Right lung (tissue), 10 donors: ENCODE data around the gene DNAJC6. TPM values are rescaled to one million over a fixed set of nuclear protein-coding genes. Genes with fewer than 3 reads are reported as not detected.
"Not testable (repeated sequence)": the region's sequence is repeated elsewhere in the genome, so short reads cannot be mapped to it uniquely, and the experiment has no call there.

Experiments
- DNase-seq, 2 donors: peaks; one replicate each; pipeline ENCODE4 v3.0.0-alpha.2; 2013
- long read RNA-seq, 8 donors: transcript quantifications; one replicate each; lab custom pipeline, GENCODE V29; 2026
- polyA plus RNA-seq, 5 donors: library from polyadenylated mRNA; unstranded; fragments of 120-200 nt; gene quantifications; one replicate each; pipeline versions ENCODE4 v1.2.1 to v1.2.3, GENCODE V29; 2013; ENCODE audit warnings: inconsistent platforms in 1 of 5, low replicate concordance in 1 of 5; ENCODE audit not compliant: insufficient read length in 5 of 5, insufficient read depth in 1 of 5

The DNAJC6 gene
- 1 to 10 TPM; 1.6 to 4.1 (median 2.4) TPM for polyA plus RNA-seq
- long read RNA-seq, donor 1 = 0 reads
- long read RNA-seq, donor 2, partial matches to known transcripts = 0 of 2 reads
- long read RNA-seq, donor 2, other reads (novel, unspliced or antisense) = 0 of 2 reads
- long read RNA-seq, donor 3 = 0 reads
- long read RNA-seq, donor 4 = 0 reads
- long read RNA-seq, donor 5 = 0 reads
- long read RNA-seq, donor 6 = 0 reads
- long read RNA-seq, donor 7 = 0 reads
- long read RNA-seq, donor 8 = 0 reads

DNA sequence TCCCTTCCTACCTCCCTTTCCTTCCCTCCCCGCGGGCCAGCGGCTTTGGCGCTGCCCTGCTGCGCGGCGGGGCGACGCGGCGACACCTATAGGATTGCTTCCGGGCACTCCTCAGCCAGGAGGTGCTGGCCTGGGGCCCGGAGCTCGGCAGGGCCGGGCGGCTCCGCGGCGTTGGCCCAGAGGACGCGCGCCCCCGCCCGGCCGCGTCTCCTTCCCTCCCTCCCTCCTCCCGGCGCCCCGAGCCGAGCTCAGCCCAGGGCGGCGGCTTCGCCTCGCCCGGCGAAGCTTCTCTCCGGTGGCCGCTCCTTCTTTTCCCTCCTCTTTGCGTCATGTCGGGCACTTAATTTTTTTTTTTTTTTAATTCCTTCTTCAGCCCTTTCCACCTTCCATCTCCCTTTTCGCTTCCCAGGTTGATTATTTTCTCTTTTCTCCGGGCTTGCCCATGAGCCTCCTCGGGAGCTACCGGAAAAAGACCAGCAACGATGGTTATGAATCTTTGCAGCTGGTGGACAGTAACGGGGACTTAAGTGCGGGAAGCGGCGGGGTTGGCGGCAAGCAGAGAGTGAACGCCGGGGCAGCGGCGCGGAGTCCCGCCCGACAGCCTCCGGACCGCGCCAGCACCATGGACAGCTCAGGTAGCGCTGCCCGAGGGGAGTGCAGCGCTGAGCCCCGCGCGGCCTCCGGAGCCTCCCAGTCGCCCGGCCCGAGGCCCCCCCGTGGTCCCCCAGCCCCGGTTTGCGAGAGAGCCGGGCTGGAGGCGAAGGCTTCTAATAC is at the start of gene DNAJC6:
TSS of gene DNAJC6 (plus strand) at position 240 of the 774 bp plus-strand sequence. CDS start at position 443, 203 bp downstream.
- peak; percentile 81 to 82 for DNase-seq

DNA sequence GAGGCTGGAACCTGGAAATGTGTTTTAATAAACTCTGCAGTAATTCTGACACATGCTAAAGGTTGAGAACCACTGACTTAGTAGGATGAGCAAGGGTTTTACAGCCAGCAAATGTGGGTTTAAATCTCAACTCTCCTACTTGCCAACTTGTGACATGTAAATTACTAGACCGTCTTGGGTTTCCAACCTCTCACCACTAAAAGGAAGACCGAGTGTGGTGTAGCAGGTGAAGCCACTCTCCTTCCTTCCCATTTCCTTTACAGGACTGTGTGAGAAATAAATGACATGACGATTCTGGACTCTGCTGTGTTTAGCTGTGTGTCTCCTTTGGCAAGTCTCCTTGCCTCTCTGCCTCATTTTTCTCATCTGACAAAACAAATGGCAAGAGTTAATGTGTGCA is 49.5 kb upstream of the DNAJC6 start:
- DNase-seq = no peak

DNA sequence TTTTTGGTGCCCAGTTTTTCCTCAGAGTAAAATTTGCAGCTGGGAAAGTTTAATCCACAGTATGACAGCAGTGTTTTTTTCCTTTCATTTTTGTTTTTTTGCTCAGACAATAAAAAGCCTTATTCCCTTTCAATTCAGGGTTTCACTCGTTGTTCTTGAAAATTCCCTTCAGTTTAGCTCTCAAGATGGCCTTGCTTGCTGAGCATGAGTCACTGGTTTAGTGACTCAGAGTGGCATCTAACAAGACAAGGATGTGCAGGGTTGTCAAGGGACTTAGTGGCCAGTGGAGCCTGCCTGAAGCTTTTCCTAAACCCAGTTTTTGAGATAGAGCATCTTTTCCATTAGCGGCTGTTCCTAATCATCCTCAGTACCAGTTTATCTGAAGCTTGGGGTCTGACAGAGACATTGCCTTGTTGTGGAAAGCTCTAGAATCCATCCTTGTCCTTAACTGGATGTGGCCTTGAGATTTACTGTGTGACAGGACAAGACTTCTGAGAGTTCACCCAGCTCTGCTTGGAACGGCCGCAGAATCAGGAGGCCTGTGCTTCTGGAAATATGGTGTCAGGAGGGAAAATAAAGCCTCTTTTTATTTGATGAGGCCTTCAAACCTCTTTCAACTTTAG is 48.4 kb upstream of the DNAJC6 start:
- no peak for DNase-seq

DNA sequence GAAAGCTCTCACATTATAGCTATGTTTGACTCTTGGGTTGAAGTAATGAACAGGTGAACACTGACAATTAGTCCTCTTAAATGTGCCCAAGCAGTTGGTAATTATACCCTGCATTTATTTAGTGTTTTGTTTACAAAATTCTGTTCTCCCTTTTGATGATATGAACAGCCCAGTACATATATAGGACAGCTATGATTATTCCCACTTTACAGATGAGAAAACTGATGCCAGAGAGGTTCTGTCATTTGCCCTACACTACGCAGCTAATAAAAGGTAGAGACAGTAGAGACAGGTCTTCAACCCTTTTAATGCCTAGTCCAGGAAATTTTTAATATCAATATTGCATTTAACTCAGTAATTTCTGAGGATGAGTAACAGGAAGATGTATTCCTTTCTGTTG is 46.1 kb upstream of the DNAJC6 start:
- no peak for DNase-seq

DNA sequence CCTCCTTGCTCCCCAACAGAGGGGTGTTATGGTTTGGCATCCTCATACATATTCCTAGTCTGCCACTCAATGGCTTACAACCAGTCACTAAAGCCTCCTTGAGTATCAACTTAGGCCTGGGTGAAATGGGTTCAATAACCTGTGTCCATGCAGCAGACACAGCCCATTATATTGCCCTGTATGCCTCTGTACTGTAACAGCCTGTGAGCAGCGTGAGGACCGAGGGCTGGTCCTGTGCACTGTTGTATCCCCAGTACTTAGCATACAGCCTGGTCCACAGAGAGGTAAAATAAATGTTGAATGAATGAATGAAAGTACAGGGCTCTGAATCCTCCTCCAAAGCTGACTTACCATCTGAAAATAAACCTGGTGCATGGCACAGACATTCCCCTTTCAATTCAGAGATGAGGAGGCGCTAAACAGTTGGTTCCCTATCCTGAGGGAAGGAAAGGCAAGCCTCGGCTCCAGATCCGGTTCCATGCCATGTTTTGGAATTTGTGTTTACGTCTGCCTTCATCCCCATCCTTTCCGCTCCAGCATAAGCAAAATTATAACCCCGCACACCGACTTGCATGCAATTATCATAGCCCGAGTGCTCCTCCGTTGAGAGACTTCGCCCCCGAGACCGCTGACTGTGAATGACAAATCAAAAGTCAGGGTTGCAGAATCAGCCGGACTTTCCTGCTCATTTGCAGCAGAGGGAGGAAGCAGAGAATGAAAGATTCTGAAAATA is 45.0 kb upstream of the DNAJC6 start:
- no peak for DNase-seq

DNA sequence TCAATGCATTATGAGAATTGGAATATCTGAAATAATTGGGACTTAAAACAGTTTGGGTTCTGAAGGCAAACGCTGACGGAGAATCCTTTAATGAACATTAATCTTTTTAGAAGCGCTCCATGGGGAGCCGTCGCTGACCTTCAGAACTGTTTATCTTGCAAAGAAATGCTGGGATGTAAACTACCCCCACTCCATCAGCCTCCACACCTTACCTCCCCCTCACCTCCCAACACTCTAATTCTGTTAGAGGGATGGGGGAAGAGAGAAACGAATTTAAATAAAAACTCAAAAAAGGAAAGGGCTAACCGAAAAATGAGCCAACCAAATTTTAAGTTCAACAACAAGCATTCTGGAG is 44.1 kb upstream of the DNAJC6 start:
- DNase-seq = no peak

DNA sequence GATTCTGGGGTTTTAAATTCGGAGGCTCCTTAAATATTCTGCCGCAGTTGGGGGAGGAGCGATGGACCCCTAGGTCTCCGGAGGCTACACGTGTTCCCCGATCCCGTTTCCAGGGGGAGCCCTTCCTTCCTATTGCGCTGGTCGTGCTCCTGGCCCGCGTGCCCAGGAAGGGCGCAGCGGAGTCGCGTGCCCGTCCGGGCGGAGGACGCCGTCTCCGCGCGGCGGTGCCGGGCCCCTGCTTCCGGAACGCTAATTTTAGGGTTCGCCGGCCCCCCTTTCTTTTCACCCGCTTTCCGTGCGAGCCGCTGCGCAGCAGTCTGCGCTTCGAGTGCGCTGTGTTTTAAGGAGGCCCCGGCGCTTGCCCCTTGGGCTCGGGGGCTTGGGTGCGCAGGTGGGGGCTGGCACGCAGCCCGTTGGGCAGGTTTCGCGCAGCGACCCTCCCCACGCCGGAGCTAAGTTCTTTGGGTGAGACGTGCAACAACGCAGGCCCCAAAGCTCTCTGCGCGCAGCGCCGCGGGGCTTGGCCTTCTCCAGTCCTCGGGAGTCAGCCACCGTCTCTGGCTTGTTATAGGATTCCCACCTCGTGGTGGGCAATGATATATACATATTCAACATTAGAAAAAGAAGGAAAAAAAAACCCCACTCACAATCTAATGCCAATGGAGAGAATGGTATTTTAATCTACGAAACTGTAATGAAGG is 43.5 kb upstream of the DNAJC6 start:
- peak in 1 of 2 donors; percentile 37 for DNase-seq

DNA sequence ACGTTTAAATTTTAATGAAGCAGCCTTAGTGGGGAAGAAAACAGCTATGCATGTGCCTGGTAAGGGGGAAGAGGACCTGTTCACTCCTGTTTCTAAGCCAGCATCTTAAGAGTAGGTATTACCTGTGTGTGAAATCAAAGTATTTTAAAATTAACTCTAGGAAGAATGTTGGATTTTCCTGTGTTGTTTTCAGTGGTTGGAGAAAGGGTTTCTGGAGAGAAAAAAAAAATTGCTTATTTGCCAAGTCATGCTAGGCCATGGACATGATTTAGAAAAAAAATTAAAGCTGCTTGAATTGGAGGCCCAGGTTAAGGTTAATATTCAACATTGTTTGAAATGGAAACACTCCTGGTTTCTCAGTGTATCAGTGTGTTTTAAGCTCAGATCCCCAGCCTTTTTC is 42.9 kb upstream of the DNAJC6 start:
- DNase-seq = no peak

DNA sequence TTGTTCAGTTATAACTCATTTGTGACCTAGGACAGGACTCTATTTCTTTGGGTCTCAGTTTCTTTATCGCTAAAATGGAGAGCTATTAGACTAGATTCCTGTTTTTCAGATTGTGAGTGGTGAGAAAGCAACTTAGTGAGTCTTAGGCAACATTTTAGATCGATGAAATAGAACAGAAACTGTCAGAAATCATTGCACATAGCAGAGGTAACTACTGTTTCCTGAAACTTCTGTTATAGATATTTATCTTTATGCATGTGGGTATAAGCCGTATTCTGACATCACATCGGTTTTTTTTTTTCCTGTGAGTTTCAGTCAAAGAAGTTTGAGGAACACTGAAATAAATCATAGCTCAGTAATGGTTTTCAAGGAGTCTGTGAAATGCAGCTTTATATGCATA is 42.1 kb upstream of the DNAJC6 start:
- DNase-seq = no peak

DNA sequence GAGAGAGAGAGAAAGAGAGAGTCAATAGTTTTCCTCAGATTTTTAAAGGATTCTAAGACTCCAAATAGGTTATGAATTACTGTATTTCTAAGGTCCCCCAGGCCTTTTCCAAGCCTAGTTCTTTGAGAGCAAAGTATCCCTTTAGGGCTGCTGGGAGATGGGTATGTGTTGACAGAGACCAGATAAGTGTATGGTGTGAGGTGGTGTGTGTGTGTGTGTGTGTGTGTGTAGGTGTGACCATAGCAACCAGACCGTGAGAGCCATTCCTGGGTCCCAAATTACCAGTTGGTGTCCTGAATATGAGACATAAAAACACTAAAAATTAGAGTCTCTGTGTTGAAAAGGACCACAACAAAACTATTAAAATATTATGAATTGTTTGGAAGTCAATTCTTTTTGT is 41.7 kb upstream of the DNAJC6 start:
- no peak for DNase-seq

DNA sequence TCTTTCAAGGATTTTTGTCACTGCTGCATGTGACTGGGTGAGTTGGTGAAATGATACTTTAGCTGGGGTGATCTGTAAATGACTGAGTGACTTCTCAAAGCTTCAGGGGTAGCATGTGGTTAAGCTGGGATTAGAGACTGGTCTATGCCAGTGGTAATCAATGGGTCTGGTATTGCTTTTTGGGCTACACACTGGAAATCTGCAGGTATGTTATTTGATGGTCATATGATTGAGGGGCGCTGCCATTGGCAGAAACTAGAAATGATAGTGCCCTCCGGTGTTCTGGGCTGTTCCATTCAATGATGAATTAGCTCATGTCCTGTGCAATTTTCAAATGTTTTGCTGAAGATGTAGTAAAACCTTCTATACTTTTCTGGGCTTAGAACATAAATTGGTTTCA is 39.7 kb upstream of the DNAJC6 start:
- no peak for DNase-seq

DNA sequence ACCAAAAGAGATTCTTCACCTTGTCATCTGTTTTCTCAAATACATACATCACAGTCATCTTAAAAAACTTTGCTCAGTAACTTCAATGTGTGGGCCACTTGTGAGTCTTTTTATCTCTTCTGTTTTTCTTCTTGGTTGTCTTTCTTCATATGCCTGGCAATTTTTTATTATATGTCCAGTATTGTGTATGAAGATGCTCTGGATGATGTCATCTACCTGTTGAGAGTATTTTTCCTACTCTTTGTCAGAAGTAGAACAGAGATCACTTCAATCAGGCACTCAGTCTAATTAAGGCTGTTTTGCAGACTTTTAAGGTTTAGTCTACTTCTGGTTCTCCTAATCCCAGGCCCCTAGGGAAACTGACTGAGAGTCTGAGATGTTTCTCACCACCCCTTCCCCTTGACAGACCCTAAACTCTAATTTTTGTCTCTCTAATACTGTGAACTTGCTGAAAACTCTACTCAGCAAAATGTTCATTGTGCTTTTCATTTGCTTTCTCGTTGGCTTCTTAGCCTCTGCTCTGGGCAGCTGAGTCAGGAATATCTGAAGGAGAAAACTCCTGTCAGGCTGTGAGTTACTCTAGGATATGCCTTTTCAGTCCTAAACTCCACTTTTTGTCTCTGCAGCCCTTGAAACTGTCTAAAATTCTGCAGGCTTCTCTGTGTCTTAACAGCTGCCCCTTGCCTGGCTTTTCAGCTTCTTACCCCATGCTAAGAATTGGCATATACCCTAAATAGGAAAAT is 33.0 kb upstream of the DNAJC6 start:
- no peak for DNase-seq

DNA sequence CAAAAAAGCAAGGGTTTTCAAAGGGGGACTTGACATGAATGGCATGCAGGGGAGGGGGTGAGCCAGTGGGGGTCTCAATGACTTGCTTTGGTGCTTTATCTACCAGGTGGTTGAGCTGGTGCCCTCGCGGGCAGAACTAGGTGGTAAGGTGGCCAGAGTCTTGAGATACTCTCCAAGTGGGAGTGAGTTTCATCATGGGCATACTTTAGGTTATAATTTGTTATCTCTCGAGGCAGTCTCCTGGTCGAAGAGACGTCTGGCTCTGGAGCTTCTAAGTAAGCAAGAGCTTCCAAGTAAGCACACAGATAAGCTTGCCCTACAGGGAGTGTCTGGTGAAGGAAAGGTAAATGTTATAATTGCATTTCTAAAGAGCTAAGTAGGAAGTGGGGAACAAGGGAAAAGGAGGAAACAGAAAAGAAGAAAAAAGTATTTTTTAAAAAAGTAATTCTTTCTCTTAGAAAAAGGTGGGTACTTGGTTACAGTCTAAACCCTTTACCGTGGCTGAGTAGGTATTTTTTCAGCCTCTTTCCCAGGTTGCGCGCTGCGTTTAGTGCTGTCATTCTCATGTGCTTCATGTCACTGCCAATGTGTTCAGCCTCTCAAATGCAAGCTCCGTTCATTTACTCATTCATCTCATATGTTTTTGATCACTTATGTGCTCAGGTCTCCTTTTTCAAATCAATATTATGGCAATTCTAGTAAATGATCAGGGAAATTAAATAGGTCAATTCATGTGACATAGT is 31.6 kb upstream of the DNAJC6 start:
- DNase-seq = no peak

DNA sequence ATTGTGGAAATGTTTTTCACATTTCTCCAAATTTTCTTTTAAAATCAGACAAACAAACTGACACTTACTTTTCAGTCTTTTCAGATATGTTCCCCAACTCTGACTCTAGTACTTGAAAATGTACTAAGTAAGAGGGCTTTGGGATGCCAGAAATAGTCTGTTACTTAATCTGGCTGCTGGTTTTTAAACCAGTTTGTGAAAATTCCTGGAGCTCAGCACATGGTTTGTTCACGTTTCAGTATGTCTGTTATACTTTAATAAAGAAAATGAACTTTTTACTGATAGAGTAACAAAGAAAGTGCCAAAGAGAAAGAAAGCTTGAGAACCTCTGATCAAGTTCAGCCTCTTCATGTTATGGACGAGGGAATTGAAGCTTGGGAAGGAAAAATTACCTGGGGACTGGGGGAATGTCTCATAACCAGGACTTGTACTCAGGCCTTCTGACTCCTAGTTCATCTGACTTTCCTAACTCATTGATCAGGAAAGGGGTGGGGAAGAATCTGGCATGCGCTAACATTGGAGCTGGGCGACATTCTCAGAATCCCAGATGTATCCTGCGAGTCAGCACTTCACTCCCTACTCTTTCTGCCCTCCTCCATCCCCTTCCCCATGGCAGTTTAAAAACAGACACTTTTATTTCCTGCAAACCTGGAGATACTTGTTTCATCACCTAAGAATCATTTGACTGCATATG is 30.8 kb upstream of the DNAJC6 start:
- DNase-seq = no peak

DNA sequence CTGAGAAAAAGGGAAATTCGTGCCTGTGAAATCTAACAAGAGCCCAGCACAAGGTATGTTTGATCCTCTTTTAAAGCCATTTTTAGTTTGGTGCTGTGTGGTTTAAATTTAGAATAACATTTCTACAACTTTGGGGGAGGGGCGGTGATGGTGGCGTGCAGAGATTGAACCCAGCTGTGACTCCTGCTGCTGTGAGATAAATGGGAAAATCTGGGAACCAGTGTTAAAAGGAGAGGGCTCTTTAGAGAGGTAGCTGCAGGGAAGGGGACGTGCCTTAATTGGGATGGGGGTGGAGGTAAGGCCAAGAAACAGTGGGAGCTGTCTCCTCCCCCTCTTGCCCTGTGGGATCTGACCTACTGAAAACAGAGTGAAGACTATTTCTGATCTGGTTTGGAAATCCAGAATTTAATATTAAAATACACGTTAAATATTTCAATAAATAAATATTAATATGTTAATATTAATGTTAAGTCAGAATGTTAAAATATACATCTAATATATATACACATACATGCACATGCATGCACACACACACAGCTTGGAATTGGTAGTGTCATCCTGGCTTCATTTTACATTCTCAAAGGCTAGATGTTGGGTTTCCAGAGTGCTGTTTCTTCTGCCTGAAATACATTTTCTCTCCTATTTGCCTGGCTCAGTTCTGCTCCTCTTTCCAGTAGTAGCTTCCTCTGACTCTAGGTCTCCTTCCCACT is 30.1 kb upstream of the DNAJC6 start:
- DNase-seq = peak; percentile 70 to 71

DNA sequence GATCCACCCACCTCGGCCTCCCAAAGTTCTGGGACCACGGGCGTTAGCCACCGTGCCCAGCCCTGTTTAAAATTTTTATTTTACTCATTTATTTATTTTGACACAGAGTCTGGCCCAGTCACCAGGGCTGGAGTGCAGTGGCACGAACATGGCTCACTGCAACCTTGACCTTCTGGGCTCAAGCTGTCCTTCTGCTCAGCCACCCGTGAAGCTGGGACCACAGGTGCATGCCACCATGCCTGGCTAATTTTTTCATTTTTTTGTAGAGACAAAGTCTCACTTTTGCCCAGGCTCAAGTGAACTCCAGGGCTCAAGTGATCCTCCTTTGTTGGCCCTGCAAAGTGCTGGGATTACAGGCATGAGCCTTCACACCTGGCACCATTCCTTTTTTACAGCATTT is 27.5 kb upstream of the DNAJC6 start:
- no peak for DNase-seq

DNA sequence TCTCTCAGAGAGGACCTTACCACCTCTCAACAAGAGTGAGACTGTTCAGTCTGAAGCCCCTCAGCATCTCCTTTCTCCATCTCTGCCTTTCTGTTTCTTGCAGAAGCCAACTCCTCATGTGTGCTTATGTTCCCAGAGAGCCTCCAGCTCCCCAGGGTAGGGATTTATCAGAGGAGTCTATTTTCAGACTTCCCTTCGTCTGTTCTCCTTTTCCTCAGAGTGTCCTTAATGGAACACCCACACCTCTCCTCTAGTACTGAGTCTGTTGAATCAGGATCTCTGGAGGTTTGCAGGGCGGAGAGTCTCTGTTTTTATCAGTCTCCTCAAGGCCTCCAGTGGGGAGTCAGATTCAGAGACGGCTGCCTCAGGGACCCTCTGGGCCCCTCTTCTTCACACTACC is 25.1 kb upstream of the DNAJC6 start:
- DNase-seq = no peak

DNA sequence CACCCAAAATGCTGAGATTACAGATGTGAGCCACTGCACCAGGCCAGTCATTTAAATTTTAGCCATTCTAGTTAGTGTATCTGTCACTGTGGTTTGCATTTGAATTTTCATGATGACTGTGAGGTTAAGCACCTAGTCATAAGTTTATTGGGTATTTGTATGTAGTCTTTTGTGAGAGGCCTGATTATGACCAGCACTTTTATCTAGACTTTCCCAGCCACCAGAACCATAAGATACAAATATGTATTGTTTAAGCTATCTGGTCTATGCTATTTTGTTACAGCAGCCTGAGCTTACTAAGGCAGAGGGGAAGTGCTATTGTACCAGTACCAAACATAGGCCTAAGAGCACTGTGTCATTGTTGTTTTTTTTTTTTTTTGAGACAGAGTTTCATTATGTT is 19.9 kb upstream of the DNAJC6 start:
- DNase-seq = no peak

DNA sequence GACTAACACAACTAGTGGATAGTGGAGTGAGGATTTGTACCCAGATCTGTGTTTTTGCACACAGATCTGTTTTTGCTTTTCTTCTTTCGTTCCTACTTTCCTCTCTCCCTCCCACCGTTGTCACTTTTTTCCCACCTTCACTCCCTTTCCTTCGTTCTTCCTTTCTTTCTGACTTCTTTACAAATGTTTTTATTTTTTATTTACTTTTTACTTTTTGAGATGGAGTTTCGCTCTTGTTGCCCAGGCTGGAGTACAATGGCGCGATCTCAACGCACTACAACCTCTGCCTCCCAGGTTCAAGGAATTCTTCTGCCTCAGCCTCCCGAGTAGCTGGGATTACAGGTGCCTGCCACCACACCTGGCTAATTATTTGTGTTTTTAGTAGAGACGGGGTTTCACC is 17.5 kb upstream of the DNAJC6 start:
- DNase-seq = not testable (repeated sequence)
